IMR-90 (cell line): ENCODE measurements around the gene EIF4H. TPM values are rescaled to one million over a fixed set of nuclear protein-coding genes. Genes with fewer than 3 reads are reported as not detected.

Experiments used
- microRNA-seq, 2 experiments: library from miRNA; stranded (forward) in 1 of 2; unstranded in 1 of 2; fragments of 10-50 nt in 1 of 2; fragments of <30 nt in 1 of 2; gene quantifications in 1 of 2; microRNA quantifications in 1 of 2; one replicate each; pipeline versions ENCODE3 to v1.1.0; 2013 to 2020; ENCODE audit not compliant: insufficient read depth in 1 of 2, insufficient read length in 1 of 2, unreplicated experiment in 1 of 2
- polyA plus RNA-seq, 3 experiments: library from polyadenylated mRNA; depleted of rRNA; stranded (reverse); fragments of >200 nt; gene quantifications; 2 replicates each; pipeline ENCODE4 v1.2.3, GENCODE V29; 2012; ENCODE audit warnings: low replicate concordance in 1 of 3
- small RNA-seq, 5 experiments: library from RNA; depleted of rRNA; stranded (forward); fragments of <200 nt; gene quantifications; one replicate each; pipeline ENCODE3, GENCODE V24; 2012
- total RNA-seq: library from RNA; depleted of rRNA; stranded (reverse); fragments of >200 nt; gene quantifications from 2 replicates; pipeline ENCODE4 v1.2.3, GENCODE V29; 2012; rRNA removed

Gene EIF4H
- total and polyA plus RNA-seq, 2 of the 4 experiments (the other 2 are of a cell fraction): 241 to 321 TPM

Small RNA genes lying within 50 kb of the gene (microRNA-seq; reads per million reads assigned to microRNA genes)
- 144 to 740 reads per million in 2 experiments for gene MIR590

Small RNA genes lying within 50 kb of the gene (small RNA-seq; reads per million reads assigned to genes)
- 7.9 to 1,232 (median 696) reads per million in 5 experiments for gene MIR590

Other genes with a start within 250 kb of the EIF4H start
- gene ELN, start 146.2 kb upstream of the EIF4H start, total RNA-seq: 1.9 and 2.2 TPM in 2 replicates
- gene ELN, start 146.2 kb upstream of the EIF4H start, polyA plus RNA-seq (2012; rRNA removed): 14.3 and 15.3 TPM in 2 replicates
- 22.2 and 25.8 TPM in 2 replicates for gene LIMK1, start 90.6 kb upstream of the EIF4H start, total RNA-seq
- 48.0 and 57.4 TPM in 2 replicates for gene LIMK1, start 90.6 kb upstream of the EIF4H start, polyA plus RNA-seq (2012; rRNA removed)
- gene LAT2, start 35.6 kb downstream of the EIF4H start, total RNA-seq: under 0.01 and 0.36 TPM in 2 replicates
- gene LAT2, start 35.6 kb downstream of the EIF4H start, polyA plus RNA-seq (2012; rRNA removed): 0.50 and 0.77 TPM in 2 replicates
- 33.9 and 37.8 TPM in 2 replicates for gene RFC2, start 80.0 kb downstream of the EIF4H start, total RNA-seq
- gene RFC2, start 80.0 kb downstream of the EIF4H start, polyA plus RNA-seq (2012; rRNA removed): 23.2 and 25.2 TPM in 2 replicates
- gene CLIP2, start 115.1 kb downstream of the EIF4H start, total RNA-seq: 18.1 and 20.3 TPM in 2 replicates
- 20.7 and 23.3 TPM in 2 replicates for gene CLIP2, start 115.1 kb downstream of the EIF4H start, polyA plus RNA-seq (2012; rRNA removed)